T-cell (primary cell): ENCODE data around the gene LMAN2L. TPM values are rescaled to one million over a fixed set of nuclear protein-coding genes. Genes with fewer than 3 reads are reported as not detected.

Experiments
- ATAC-seq, 4 experiments: fragments of 200-7000 bp in 3 of 4; fragments of 150-1000 bp in 1 of 4; cut with Tn5 transposase; replicated peaks in 1 of 4; 1 replicate in 3 of 4; 2 replicates in 1 of 4; pipeline ENCODE4 v1.10.0; 2021; ENCODE audit warnings: moderate library complexity in 3 of 4, mild to moderate bottlenecking in 2 of 4, moderate number of reproducible peaks in 1 of 4
- CTCF ChIA-PET, 2 donors: fragments of 300-600 bp; sonication (Branson Sonifier 250); formaldehyde crosslinking; loops; one replicate each; lab custom pipeline; 2022; ENCODE audit warnings: antibody characterized with exemption in 2 of 2; lab: Charles Lee
- POLR2A ChIA-PET, 2 donors: fragments of 300-600 bp; sonication (Branson Sonifier 250); formaldehyde crosslinking; loops; one replicate each; lab custom pipeline; 2022; ENCODE audit warnings: antibody characterized with exemption in 2 of 2; lab: Charles Lee
- DNase-seq, 35 experiments: peaks; one replicate each; pipeline versions ENCODE4 v3.0.0 to v3.0.0-alpha.2; 2013 to 2023
- H3K27ac ChIP-seq: one replicate; pipeline ENCODE4 v1.5.1; 2013; ENCODE audit warnings: low read length
- H3K27me3 ChIP-seq, 2 experiments: replicated peaks in 1 of 2; 1 replicate in 1 of 2; 2 replicates in 1 of 2; pipeline versions ENCODE4 v1.6.1 to v1.7.0; 2013; ENCODE audit warnings: low read length in 1 of 2, mixed read lengths in 1 of 2; ENCODE audit not compliant: control insufficient read depth in 2 of 2, insufficient read depth in 2 of 2; ENCODE audit errors: extremely low read depth in 1 of 2
- H3K36me3 ChIP-seq, 2 donors: 1 replicate in 1 of 2; 2 replicates in 1 of 2; pipeline versions ENCODE4 v1.6.1 to v1.7.0; 2013; ENCODE audit warnings: low read length in 1 of 2; ENCODE audit not compliant: control insufficient read depth in 2 of 2, insufficient read depth in 1 of 2; ENCODE audit errors: extremely low read depth in 1 of 2
- H3K4me1 ChIP-seq, 2 experiments: 1 replicate in 1 of 2; 2 replicates in 1 of 2; pipeline versions ENCODE4 v1.6.1 to v1.7.0; 2013; ENCODE audit warnings: low read length in 2 of 2, mixed read lengths in 1 of 2; ENCODE audit not compliant: insufficient read depth in 2 of 2, control insufficient read depth in 1 of 2; ENCODE audit errors: extremely low read depth in 1 of 2
- H3K4me3 ChIP-seq, 2 donors: 1 replicate in 1 of 2; 2 replicates in 1 of 2; pipeline versions ENCODE4 v1.5.1 to v1.7.0; 2013; ENCODE audit warnings: mild to moderate bottlenecking in 2 of 2, low read length in 1 of 2, moderate library complexity in 1 of 2; ENCODE audit not compliant: control insufficient read depth in 1 of 2; ENCODE audit errors: extremely low read depth in 1 of 2
- H3K9me3 ChIP-seq: 2 replicates; pipeline ENCODE4 v1.7.0; 2013
- H3K27ac Mint-ChIP-seq, 2 donors: one replicate each; pipeline ENCODE4 v1.8.0; 2020 to 2021; ENCODE audit warnings: mild to moderate bottlenecking in 2 of 2, mixed read lengths in 2 of 2
- H3K27me3 Mint-ChIP-seq, 2 donors: one replicate each; pipeline ENCODE4 v1.8.0; 2021 to 2022; ENCODE audit warnings: mixed read lengths in 2 of 2
- H3K36me3 Mint-ChIP-seq: one replicate; pipeline ENCODE4 v1.8.0; 2021; ENCODE audit warnings: mixed read lengths
- H3K4me1 Mint-ChIP-seq, 3 donors: one replicate each; pipeline ENCODE4 v1.8.0; 2020 to 2022; ENCODE audit warnings: mixed read lengths in 3 of 3, mild to moderate bottlenecking in 1 of 3
- H3K4me3 Mint-ChIP-seq, 3 donors: one replicate each; pipeline ENCODE4 v1.8.0; 2020 to 2022; ENCODE audit warnings: mild to moderate bottlenecking in 3 of 3, mixed read lengths in 3 of 3, moderate library complexity in 3 of 3
- H3K9me3 Mint-ChIP-seq, 3 donors: one replicate each; pipeline ENCODE4 v1.8.0; 2020 to 2022; ENCODE audit warnings: mixed read lengths in 3 of 3
- WGBS: methylation state at CpG from one replicate; pipeline ENCODE4 v1.1.5; 2013; ENCODE audit warnings: missing lambda C conversion rate; ENCODE audit not compliant: insufficient coverage; 5-methylcytosine and 5-hydroxymethylcytosine counted together
- total RNA-seq, 35 experiments: library from RNA in 6 of 35; stranded (reverse) in 6 of 35; fragments of 120-200 nt in 1 of 35; gene quantifications; one replicate each; pipeline versions ENCODE4 v1.2.1 to v1.2.4 and lab custom pipeline; 2013 to 2026

The LMAN2L gene
- total RNA-seq, 5 donors from 2014 or later (not counting 1 experiment from before 2014, with no cell fraction given) = 4.7 to 8.9 (median 7.8) TPM

- no peak overlapping the region for H3K27ac Mint-ChIP-seq
- H3K4me1 ChIP-seq = no peaks in the 10 kb centered on the region
- no peak overlapping the region for H3K27ac ChIP-seq
- ATAC-seq (no peak), DNase-seq (no peak)
- H3K4me3 ChIP-seq = no peak overlapping the region
- no peaks in the 10 kb centered on the region for H3K9me3 Mint-ChIP-seq
- no peaks in the 10 kb centered on the region for H3K9me3 ChIP-seq
- H3K4me3 Mint-ChIP-seq = no peak overlapping the region
- CTCF ChIA-PET = interaction anchor here in 1 of 2 donors (0.6 kb wide), 1 partner anchor 15 kb away, joined by 6 read pairs; no protein-coding TSS in a partner anchor
- no peaks in the 10 kb centered on the region for H3K4me1 Mint-ChIP-seq
- no peaks in the 10 kb centered on the region for H3K36me3 ChIP-seq
- H3K27me3 ChIP-seq = peaks cover 0 to 41% of the 10 kb centered on the region in 2 experiments
- POLR2A ChIA-PET = no interaction called here
- H3K27me3 Mint-ChIP-seq = peaks cover 9 to 11% of the 10 kb centered on the region in 2 donors
- H3K36me3 Mint-ChIP-seq = no peaks in the 10 kb centered on the region
- WGBS = 86% methylated on average over 19 of the region's 27 CpGs
These were observed 51.9 kb downstream of the LMAN2L start for GRCh38 chr2:96687711-96688640.

- Mint-ChIP-seq H3K27ac (no peak overlapping the region), H3K27me3 (peaks cover 9 to 11% of the 10 kb centered on the region in 2 donors), H3K4me3 (no peak overlapping the region), H3K4me1 (no peaks in the 10 kb centered on the region), H3K9me3 (no peaks in the 10 kb centered on the region), H3K36me3 (no peaks in the 10 kb centered on the region)
- Histone ChIP-seq H3K9me3 (no peaks in the 10 kb centered on the region), H3K4me3 (no peak overlapping the region), H3K27me3 (peaks cover 0 to 43% of the 10 kb centered on the region in 2 experiments), H3K4me1 (no peaks in the 10 kb centered on the region), H3K36me3 (no peaks in the 10 kb centered on the region), H3K27ac (no peak overlapping the region)
- DNase-seq (no peak), ATAC-seq (no peak)
- ChIA-PET CTCF (no interaction called here), POLR2A (no interaction called here)
- no CpG with 5 or more reads among the region's 3 CpGs for WGBS
These were observed 52.6 kb downstream of the LMAN2L start for GRCh38 chr2:96687266-96687665.

- H3K4me1 Mint-ChIP-seq = no peaks in the 10 kb centered on the region
- no peak overlapping the region for H3K27ac ChIP-seq
- no peaks in the 10 kb centered on the region for H3K4me1 ChIP-seq
- ATAC-seq (no peak), DNase-seq (no peak)
- POLR2A ChIA-PET = no interaction called here
- no peak overlapping the region for H3K27ac Mint-ChIP-seq
- H3K4me3 ChIP-seq = no peak overlapping the region
- H3K27me3 Mint-ChIP-seq = peaks cover 9 to 11% of the 10 kb centered on the region in 2 donors
- no peak overlapping the region for H3K4me3 Mint-ChIP-seq
- H3K9me3 ChIP-seq = no peaks in the 10 kb centered on the region
- CTCF ChIA-PET = no interaction called here
- H3K27me3 ChIP-seq = peaks cover 0 to 43% of the 10 kb centered on the region in 2 experiments
- no peaks in the 10 kb centered on the region for H3K36me3 ChIP-seq
- no peaks in the 10 kb centered on the region for H3K9me3 Mint-ChIP-seq
- no peaks in the 10 kb centered on the region for H3K36me3 Mint-ChIP-seq
- WGBS = 71% methylated on average over 11 of the region's 19 CpGs
These were observed 54.0 kb downstream of the LMAN2L start for GRCh38 chr2:96685577-96686459.

GRCh38 chr2:96684883-96685576 lies 54.8 kb downstream of the LMAN2L start:
- Histone ChIP-seq H3K36me3 (no peaks in the 10 kb centered on the region), H3K4me3 (no peak overlapping the region), H3K4me1 (no peaks in the 10 kb centered on the region), H3K27me3 (peaks cover 0 to 46% of the 10 kb centered on the region in 2 experiments), H3K27ac (no peak overlapping the region), H3K9me3 (no peaks in the 10 kb centered on the region)
- POLR2A ChIA-PET = no interaction called here
- Mint-ChIP-seq H3K9me3 (no peaks in the 10 kb centered on the region), H3K4me1 (no peaks in the 10 kb centered on the region), H3K27me3 (peaks cover 9 to 11% of the 10 kb centered on the region in 2 donors), H3K36me3 (no peaks in the 10 kb centered on the region), H3K27ac (no peak overlapping the region), H3K4me3 (no peak overlapping the region)
- ATAC-seq (no peak), DNase-seq (no peak)
- 78% methylated on average over 5 of the region's 16 CpGs for WGBS
- CTCF ChIA-PET = no interaction called here

- POLR2A ChIA-PET = no interaction called here
- Histone ChIP-seq H3K36me3 (no peaks in the 10 kb centered on the region), H3K9me3 (no peaks in the 10 kb centered on the region), H3K27ac (no peak overlapping the region), H3K27me3 (peaks cover 2 to 46% of the 10 kb centered on the region in 2 experiments), H3K4me1 (no peaks in the 10 kb centered on the region), H3K4me3 (no peak overlapping the region)
- no peak overlapping the region for H3K4me3 Mint-ChIP-seq
- 98% methylated on average over 7 of the region's 13 CpGs for WGBS
- no peaks in the 10 kb centered on the region for H3K9me3 Mint-ChIP-seq
- H3K27ac Mint-ChIP-seq = no peak overlapping the region
- H3K4me1 Mint-ChIP-seq = no peaks in the 10 kb centered on the region
- peaks cover 9 to 14% of the 10 kb centered on the region in 2 donors for H3K27me3 Mint-ChIP-seq
- no peaks in the 10 kb centered on the region for H3K36me3 Mint-ChIP-seq
- ATAC-seq = no peak
- CTCF ChIA-PET = no interaction called here
- DNase-seq = no peak
These were observed 55.7 kb downstream of the LMAN2L start for GRCh38 chr2:96683972-96684820.
